Common myeloid progenitor, CD34-positive (primary cell): ENCODE measurements around the gene SYNRG.
A peak's percentile ranks its signal among the peaks of the same experiment; 100 is the strongest.

Experiments
- CTCF ChIA-PET: fragments of 350-600 bp; sonication (Branson Sonifier 250); formaldehyde crosslinking; loops from one replicate; lab custom pipeline; 2021; ENCODE audit warnings: antibody characterized with exemption; lab: Charles Lee
- POLR2A ChIA-PET: fragments of 350-600 bp; sonication (Branson Sonifier 250); formaldehyde crosslinking; loops from one replicate; lab custom pipeline; 2021; ENCODE audit warnings: antibody characterized with exemption; lab: Charles Lee
- DNase-seq, 3 donors: peaks; one replicate each; pipeline versions ENCODE4 v3.0.0 to v3.0.0-alpha.2; 2013
- H3K27ac ChIP-seq, 2 experiments: 1 replicate in 1 of 2; 2 replicates in 1 of 2; pipeline ENCODE4 v1.7.0; 2013; ENCODE audit warnings: inconsistent platforms in 2 of 2, low read length in 2 of 2, mild to moderate bottlenecking in 2 of 2, low read depth in 1 of 2, moderate library complexity in 1 of 2; ENCODE audit not compliant: severe bottlenecking in 2 of 2, insufficient read depth in 1 of 2, poor library complexity in 1 of 2
- H3K27me3 ChIP-seq, 5 experiments: replicated peaks in 2 of 5; 1 replicate in 3 of 5; 2 replicates in 2 of 5; pipeline versions ENCODE4 v1.6.1 to v1.7.0; 2013; ENCODE audit warnings: low read length in 4 of 5, mild to moderate bottlenecking in 2 of 5, moderate library complexity in 2 of 5, inconsistent platforms in 1 of 5; ENCODE audit not compliant: insufficient read depth in 5 of 5, control insufficient read depth in 4 of 5
- H3K36me3 ChIP-seq, 4 experiments: 1 replicate in 2 of 4; 2 replicates in 2 of 4; pipeline versions ENCODE4 v1.6.1 to v1.7.0; 2013; ENCODE audit warnings: low read length in 3 of 4, control low read depth in 1 of 4, mild to moderate bottlenecking in 1 of 4; ENCODE audit not compliant: control insufficient read depth in 4 of 4, insufficient read depth in 4 of 4
- H3K4me1 ChIP-seq, 4 experiments: 1 replicate in 3 of 4; 2 replicates in 1 of 4; pipeline versions ENCODE4 v1.6.1 to v1.7.1; 2013; ENCODE audit warnings: low read length in 3 of 4, mild to moderate bottlenecking in 3 of 4, control low read depth in 1 of 4, inconsistent platforms in 1 of 4, moderate library complexity in 1 of 4; ENCODE audit not compliant: control insufficient read depth in 4 of 4, insufficient read depth in 4 of 4; ENCODE audit errors: control extremely low read depth in 1 of 4
- H3K4me3 ChIP-seq, 7 experiments: 1 replicate in 4 of 7; 2 replicates in 3 of 7; pipeline versions ENCODE4 v1.5.1 to v1.7.0; 2013; ENCODE audit warnings: mild to moderate bottlenecking in 7 of 7, low read length in 6 of 7, moderate library complexity in 6 of 7, inconsistent platforms in 2 of 7, low read depth in 2 of 7, control low read depth in 1 of 7; ENCODE audit not compliant: insufficient read depth in 4 of 7, control insufficient read depth in 1 of 7; ENCODE audit errors: extremely low read depth in 1 of 7
- H3K9me3 ChIP-seq, 5 experiments: 1 replicate in 4 of 5; 2 replicates in 1 of 5; pipeline versions ENCODE4 v1.6.1 to v1.7.1; 2013; ENCODE audit warnings: low read length in 4 of 5, mild to moderate bottlenecking in 2 of 5, inconsistent platforms in 1 of 5, low read depth in 1 of 5, moderate library complexity in 1 of 5; ENCODE audit not compliant: control insufficient read depth in 4 of 5, insufficient read depth in 2 of 5; ENCODE audit errors: control extremely low read depth in 1 of 5
- WGBS: methylation state at CpG from one replicate; pipeline ENCODE4 v1.1.5; 2013; ENCODE audit not compliant: insufficient coverage; 5-methylcytosine and 5-hydroxymethylcytosine counted together

Gene SYNRG

DNA sequence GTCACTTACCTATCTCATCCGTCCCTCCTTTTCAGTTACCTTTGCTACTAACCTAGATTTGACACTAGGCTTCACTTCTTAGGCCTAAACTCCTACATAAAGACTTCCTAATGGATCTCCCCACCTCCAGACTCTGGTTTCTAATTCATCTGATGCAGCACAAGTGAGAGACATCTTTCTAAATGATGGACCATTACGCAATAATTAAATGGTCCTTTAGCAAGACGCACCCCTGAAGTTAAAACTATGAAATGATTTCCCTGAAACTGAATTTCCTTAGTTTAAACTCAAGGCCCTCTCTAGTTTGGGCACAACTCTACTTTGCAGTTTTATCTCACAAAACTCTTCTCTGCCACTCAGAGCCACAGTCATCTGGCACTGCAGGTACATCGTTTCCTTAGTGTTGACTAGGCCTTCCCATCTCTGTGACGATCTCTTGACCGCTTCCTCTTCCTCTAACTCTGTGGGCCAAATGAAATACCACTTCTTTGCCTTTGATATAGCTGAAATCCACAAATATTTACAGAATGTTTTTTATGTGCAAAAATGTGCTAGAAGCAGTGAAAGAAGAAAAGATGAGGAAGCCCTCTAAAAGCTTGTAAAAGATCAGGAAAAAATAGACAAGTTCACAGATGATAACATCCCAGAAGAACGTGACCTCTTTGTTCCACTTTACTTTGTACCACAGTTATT lies 3.3 kb downstream of the SYNRG start:
- DNase-seq, result peak; percentile 36 to 46 (median 39)
- POLR2A ChIA-PET, result no interaction called here
- CTCF ChIA-PET, result interaction anchor here (1.8 kb wide), 1 partner anchor 10 kb away, joined by 5 read pairs; no protein-coding TSS in a partner anchor
- H3K27me3 ChIP-seq, result no peaks in the 10 kb centered on the region
- H3K4me1 ChIP-seq, result peaks cover 21 to 43% (median 32%) of the 10 kb centered on the region in 4 experiments
- peak overlapping the region in 3 of 7 experiments; percentile 23 to 56 (median 53) for H3K4me3 ChIP-seq
- peak overlapping the region in 1 of 2 experiments; percentile 54 for H3K27ac ChIP-seq
- 34% methylated on average over 6 of the region's 7 CpGs for WGBS
- H3K36me3 ChIP-seq, result peaks cover 2 to 6% (median 4%) of the 10 kb centered on the region in 4 experiments
- peaks cover 0 to 4% (median 2%) of the 10 kb centered on the region in 5 experiments for H3K9me3 ChIP-seq

- H3K27me3 ChIP-seq, result no peaks in the 10 kb centered on the region
- H3K4me3 ChIP-seq, result no peak overlapping the region
- 93% methylated on average over 3 of the region's 4 CpGs for WGBS
- H3K4me1 ChIP-seq, result peaks cover 21 to 42% (median 31%) of the 10 kb centered on the region in 4 experiments
- POLR2A ChIA-PET, result no interaction called here
- peaks cover 2 to 11% (median 6%) of the 10 kb centered on the region in 4 experiments for H3K36me3 ChIP-seq
- CTCF ChIA-PET, result interaction anchor here (0.7 to 1.8 kb wide), 3 partner anchors 9 to 77 kb away, joined by 3 to 5 read pairs (median 4); no protein-coding TSS in a partner anchor
- no peak for DNase-seq
- H3K9me3 ChIP-seq, result peaks cover 0 to 4% (median 2%) of the 10 kb centered on the region in 5 experiments
- H3K27ac ChIP-seq, result no peak overlapping the region
Measured at GRCh38 chr17:37605081-37605480, 4.1 kb downstream of the SYNRG start.

DNA sequence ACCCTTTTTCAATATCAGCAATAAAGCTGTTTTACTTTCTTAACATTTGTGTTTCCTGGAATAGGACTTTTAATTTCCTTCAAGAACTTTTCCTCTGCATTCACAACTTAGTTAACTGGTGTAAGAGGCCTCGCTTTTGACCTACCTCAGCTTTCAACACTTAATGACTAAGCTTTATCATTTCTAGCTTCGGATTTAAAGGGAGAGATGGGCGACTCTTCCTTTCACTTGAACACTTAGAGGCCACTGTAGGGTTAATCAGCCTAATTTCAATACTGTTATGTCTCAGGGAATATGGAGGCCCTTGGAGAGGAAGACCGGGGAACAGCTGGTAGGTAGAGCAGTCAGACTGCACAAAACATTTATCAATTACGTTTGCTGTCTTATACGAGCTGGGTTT lies 4.7 kb downstream of the SYNRG start:
- DNase-seq, result no peak
- peaks cover 18 to 37% (median 26%) of the 10 kb centered on the region in 4 experiments for H3K4me1 ChIP-seq
- no peaks in the 10 kb centered on the region for H3K27me3 ChIP-seq
- POLR2A ChIA-PET, result no interaction called here
- 100% methylated on average over 1 of the region's 6 CpGs for WGBS
- peaks cover 0 to 4% (median 2%) of the 10 kb centered on the region in 5 experiments for H3K9me3 ChIP-seq
- H3K27ac ChIP-seq, result no peak overlapping the region
- peaks cover 2 to 15% (median 7%) of the 10 kb centered on the region in 4 experiments for H3K36me3 ChIP-seq
- H3K4me3 ChIP-seq, result no peak overlapping the region
- CTCF ChIA-PET, result interaction anchor here (0.7 to 1.8 kb wide), 4 partner anchors 8 to 77 kb away, joined by 3 to 5 read pairs (median 4); no protein-coding TSS in a partner anchor

DNA sequence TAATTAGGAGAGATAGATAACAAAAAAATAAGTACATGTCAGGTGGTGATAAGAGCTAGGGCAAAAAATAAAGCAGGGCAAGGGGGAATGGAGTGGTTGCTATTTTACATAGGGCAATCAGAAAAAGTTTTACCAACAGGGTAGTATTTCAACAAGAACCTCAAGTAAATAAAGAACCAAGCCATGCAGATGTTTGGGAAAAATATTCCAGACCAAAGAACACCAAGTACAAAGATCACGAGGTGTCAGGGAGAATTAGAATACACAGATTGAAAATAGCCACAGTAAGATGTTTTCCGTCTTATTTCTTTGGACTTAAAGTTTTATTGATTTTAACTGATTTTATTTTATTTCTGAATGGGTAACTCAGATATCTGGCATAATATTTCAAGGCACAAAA lies 11.1 kb downstream of the SYNRG start:
- Histone ChIP-seq H3K9me3 (no peaks in the 10 kb centered on the region), H3K4me1 (no peaks in the 10 kb centered on the region), H3K27ac (no peak overlapping the region), H3K36me3 (peaks cover 16 to 54% (median 32%) of the 10 kb centered on the region in 4 experiments), H3K27me3 (no peaks in the 10 kb centered on the region), H3K4me3 (no peak overlapping the region)
- CTCF ChIA-PET, result no interaction called here
- 100% methylated on average over 1 of the region's 2 CpGs for WGBS
- DNase-seq, result no peak
- POLR2A ChIA-PET, result no interaction called here

- no peaks in the 10 kb centered on the region for H3K9me3 ChIP-seq
- no peaks in the 10 kb centered on the region for H3K27me3 ChIP-seq
- ChIA-PET CTCF (interaction anchor here (1.2 to 1.7 kb wide), 3 partner anchors 9 to 18 kb away, joined by 3 read pairs; no protein-coding TSS in a partner anchor), POLR2A (no interaction called here)
- H3K27ac ChIP-seq, result no peak overlapping the region
- peaks cover 15 to 38% (median 25%) of the 10 kb centered on the region in 4 experiments for H3K36me3 ChIP-seq
- no peaks in the 10 kb centered on the region for H3K4me1 ChIP-seq
- WGBS, result 100% methylated on average over 3 of the region's 6 CpGs
- no peak for DNase-seq
- no peak overlapping the region for H3K4me3 ChIP-seq
Measured at GRCh38 chr17:37592291-37592690, 16.9 kb downstream of the SYNRG start.

DNA sequence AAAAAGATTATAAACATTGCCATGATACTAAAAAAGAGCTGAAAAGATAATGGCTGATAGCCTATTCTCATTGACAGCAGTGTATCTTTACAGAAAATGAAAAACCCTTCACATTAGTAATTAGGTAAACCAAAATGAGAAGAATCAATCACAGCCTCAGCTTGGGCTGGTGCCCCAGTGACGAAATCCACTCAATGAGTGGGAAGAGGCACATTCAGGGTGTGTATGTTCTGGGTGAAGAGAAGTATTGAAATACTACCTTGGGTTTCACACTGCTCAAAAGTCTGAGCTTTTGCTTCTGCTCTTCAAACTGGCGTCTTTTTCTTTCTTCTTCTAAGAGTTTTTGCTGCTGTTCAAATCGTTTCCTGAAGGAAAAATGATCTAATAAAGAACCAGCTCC lies 24.2 kb downstream of the SYNRG start:
- Histone ChIP-seq H3K9me3 (no peaks in the 10 kb centered on the region), H3K27ac (no peak overlapping the region), H3K36me3 (peaks cover 13 to 51% (median 37%) of the 10 kb centered on the region in 4 experiments), H3K4me3 (no peak overlapping the region), H3K4me1 (no peaks in the 10 kb centered on the region), H3K27me3 (no peaks in the 10 kb centered on the region)
- 100% methylated on average over 1 of the region's 3 CpGs for WGBS
- ChIA-PET POLR2A (no interaction called here), CTCF (no interaction called here)
- DNase-seq, result no peak

- H3K27ac ChIP-seq, result no peak overlapping the region
- H3K9me3 ChIP-seq, result peaks cover 0 to 7% (median 3%) of the 10 kb centered on the region in 5 experiments
- no peaks in the 10 kb centered on the region for H3K27me3 ChIP-seq
- no peaks in the 10 kb centered on the region for H3K4me1 ChIP-seq
- CTCF ChIA-PET, result no interaction called here
- DNase-seq, result no peak
- peaks cover 16 to 57% (median 27%) of the 10 kb centered on the region in 4 experiments for H3K36me3 ChIP-seq
- POLR2A ChIA-PET, result interaction anchor here (0.7 kb wide), 1 partner anchor 60 kb away, joined by 3 read pairs; no protein-coding TSS in a partner anchor
- no peak overlapping the region for H3K4me3 ChIP-seq
- no CpG with 5 or more reads among the region's 3 CpGs for WGBS
Measured at GRCh38 chr17:37576281-37576680, 32.9 kb downstream of the SYNRG start.
